Ovary (tissue), 10 donors: ENCODE measurements around the gene FGFR3. TPM values are rescaled to one million over a fixed set of nuclear protein-coding genes. Genes with fewer than 3 reads are reported as not detected.

Experiments
- DNase-seq, 5 donors: peaks; one replicate each; pipeline ENCODE4 v3.0.0-alpha.2; 2019 to 2020
- H3K27ac ChIP-seq, 2 donors: fragments of 200-600 bp; one replicate each; pipeline versions ENCODE4 v1.5.1 to v1.8.0; 2019 to 2022
- H3K27me3 ChIP-seq: fragments of 200-600 bp; one replicate; pipeline ENCODE4 v1.8.0; 2022
- H3K36me3 ChIP-seq: fragments of 200-600 bp; sonication (generic); one replicate; pipeline ENCODE4 v1.5.1; 2019
- H3K4me1 ChIP-seq: one replicate; pipeline ENCODE4 v1.8.1; 2013; ENCODE audit warnings: mild to moderate bottlenecking, moderate library complexity; ENCODE audit not compliant: insufficient read depth
- H3K4me3 ChIP-seq: fragments of 200-600 bp; sonication (generic); one replicate; pipeline ENCODE4 v1.5.1; 2017
- H3K9me3 ChIP-seq, 2 donors: fragments of 200-600 bp in 1 of 2; sonication (generic) in 1 of 2; one replicate each; pipeline versions ENCODE4 v1.5.1 to v1.8.1; 2013 to 2019; ENCODE audit warnings: mild to moderate bottlenecking in 1 of 2, moderate library complexity in 1 of 2
- EP300 ChIP-seq: sonication (generic); formaldehyde crosslinking; IDR thresholded peaks from one replicate; pipeline ENCODE4 v1.6.1; 2017; ENCODE audit warnings: antibody characterized with exemption
- POLR2A ChIP-seq: fragments of 450-650 bp; IDR thresholded peaks from one replicate; pipeline ENCODE4 v1.6.1; 2017; ENCODE audit warnings: antibody characterized with exemption, mild to moderate bottlenecking, moderate library complexity
- WGBS, 3 donors: extraction: QIAGEN DNeasy Blood & Tissue Kit in 1 of 3; methylation state at CpG; one replicate each; pipeline versions ENCODE4 v1.1.5 to v1.1.7; 2013 to 2017; 5-methylcytosine and 5-hydroxymethylcytosine counted together
- intact Hi-C, 4 donors: fragments of 100-400 bp; cut with DNase I; formaldehyde crosslinking; loops; one replicate each; pipeline versions ENCODE4 v1.11.0 to v1.15.1; 2022 to 2023
- long read RNA-seq, 3 donors: library from polyadenylated mRNA in 2 of 3; unstranded in 2 of 3; transcript quantifications; one replicate each; pipeline ENCODE4 v2.0.0 and lab custom pipeline, GENCODE V29; 2021 to 2026
- polyA plus RNA-seq, 2 donors: library from polyadenylated mRNA; stranded (reverse); fragments of 200-250 nt in 1 of 2; fragments of 350-450 nt in 1 of 2; fragmentation: Illumina TruSeq in 1 of 2; extraction: RNeasy Lipid Tissue Mini Kit (QIAGEN cat#74804) in 1 of 2; gene quantifications; one replicate each; pipeline ENCODE4 v1.2.3, GENCODE V29; 2013 to 2014
- total RNA-seq, 7 donors: library from RNA; depleted of rRNA in 2 of 7; stranded (reverse); fragments of >200 nt in 2 of 7; fragmentation: NEBNext Ultra II Directional in 3 of 7; extraction: Animal tissue kit (Norgen Biotek cat#: 25700) in 3 of 7; gene quantifications; one replicate each; pipeline versions ENCODE4 v1.1.0 to v1.2.4, GENCODE V29; 2016 to 2023
- TF ChIP-seq, protein P1 (sequence below), 3 donors: fragments of 450-650 bp in 2 of 3; fragments of 200-600 bp in 1 of 3; IDR thresholded peaks; one replicate each; pipeline versions ENCODE4 v1.5.1 to v1.8.0; 2016 to 2022; ENCODE audit warnings: antibody characterized with exemption in 3 of 3, mild to moderate bottlenecking in 1 of 3
- donor health status: DM: no; HTN: no; CAD: no; lungs with moderate emphysema.
- donor health status: DM: no; HTN: no; CAD: no.
- donor health status: Bipolar disorder and iron deficiency.
- donor health status: DM: yes; HTN: yes; CAD: no.
- donor health status: DM: no; HTN: no; CAD: no.
- donor health status: DM: yes; HTN: yes; CAD: no.

The FGFR3 gene
- 1 to 10 TPM in 3 of 7 donors, under 1 TPM in 4; 0.25 to 9.2 (median 0.72) TPM for total RNA-seq
- polyA plus RNA-seq = under 1 TPM; 0.12 to 0.53 TPM
- long read RNA-seq, donor 1 = 0 reads
- long read RNA-seq, donor 2, full-length matches to known transcripts = 13 of 41 reads
- long read RNA-seq, donor 2, partial matches to known transcripts = 28 of 41 reads
- long read RNA-seq, donor 2, other reads (novel, unspliced or antisense) = 0 of 41 reads
- long read RNA-seq, donor 3, partial matches to known transcripts = 0 of 3 reads
- long read RNA-seq, donor 3, other reads (novel, unspliced or antisense) = 3 of 3 reads

DNA sequence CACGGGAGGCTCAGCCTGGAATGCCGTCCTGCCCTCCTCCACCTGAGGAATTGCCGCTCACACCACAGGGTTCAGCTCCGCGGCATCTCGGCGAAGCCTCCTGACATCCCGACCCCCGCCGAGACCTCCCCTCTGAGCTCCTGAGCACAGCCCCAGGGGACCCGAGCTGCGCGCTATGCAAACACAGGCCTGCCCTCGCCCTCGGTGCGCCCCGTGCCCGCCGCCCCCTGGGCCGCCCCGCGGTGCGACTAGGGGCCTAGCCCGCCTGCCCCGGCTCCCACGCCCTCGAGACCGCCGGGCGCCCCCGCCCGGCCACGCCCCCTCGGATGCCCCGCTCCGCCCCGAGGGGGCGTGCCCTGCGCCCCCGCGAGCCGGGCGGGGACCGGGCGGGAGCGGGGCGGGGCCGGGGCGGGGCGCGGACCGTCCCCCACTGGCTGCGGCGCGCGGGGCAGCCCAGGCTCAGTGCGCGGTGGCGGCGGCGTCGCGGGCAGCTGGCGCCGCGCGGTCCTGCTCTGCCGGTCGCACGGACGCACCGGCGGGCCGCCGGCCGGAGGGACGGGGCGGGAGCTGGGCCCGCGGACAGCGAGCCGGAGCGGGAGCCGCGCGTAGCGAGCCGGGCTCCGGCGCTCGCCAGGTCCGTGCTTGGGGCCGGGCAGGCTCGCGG is at the start of gene FGFR3:
TSS of gene FGFR3 (plus strand) at position 462 of the 664 bp plus-strand sequence. CDS start 642 bp downstream, outside the sequence.
- DNase-seq = no peak
- peaks cover 14% of the 10 kb centered on the region for H3K27me3 ChIP-seq
- TF ChIP-seq, protein P1, sequence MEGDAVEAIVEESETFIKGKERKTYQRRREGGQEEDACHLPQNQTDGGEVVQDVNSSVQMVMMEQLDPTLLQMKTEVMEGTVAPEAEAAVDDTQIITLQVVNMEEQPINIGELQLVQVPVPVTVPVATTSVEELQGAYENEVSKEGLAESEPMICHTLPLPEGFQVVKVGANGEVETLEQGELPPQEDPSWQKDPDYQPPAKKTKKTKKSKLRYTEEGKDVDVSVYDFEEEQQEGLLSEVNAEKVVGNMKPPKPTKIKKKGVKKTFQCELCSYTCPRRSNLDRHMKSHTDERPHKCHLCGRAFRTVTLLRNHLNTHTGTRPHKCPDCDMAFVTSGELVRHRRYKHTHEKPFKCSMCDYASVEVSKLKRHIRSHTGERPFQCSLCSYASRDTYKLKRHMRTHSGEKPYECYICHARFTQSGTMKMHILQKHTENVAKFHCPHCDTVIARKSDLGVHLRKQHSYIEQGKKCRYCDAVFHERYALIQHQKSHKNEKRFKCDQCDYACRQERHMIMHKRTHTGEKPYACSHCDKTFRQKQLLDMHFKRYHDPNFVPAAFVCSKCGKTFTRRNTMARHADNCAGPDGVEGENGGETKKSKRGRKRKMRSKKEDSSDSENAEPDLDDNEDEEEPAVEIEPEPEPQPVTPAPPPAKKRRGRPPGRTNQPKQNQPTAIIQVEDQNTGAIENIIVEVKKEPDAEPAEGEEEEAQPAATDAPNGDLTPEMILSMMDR (IDR thresholded peaks at IDR 0.05) = no peak
- TF ChIP-seq EP300 (no peak), POLR2A (no peak)
- H3K36me3 ChIP-seq = no peaks in the 10 kb centered on the region
- 1 to 2% (median 1%) methylated on average over 26 to 91 of the region's 95 CpGs for WGBS, 3 donors
- H3K9me3 ChIP-seq = no peaks in the 10 kb centered on the region
- no peak within 1 kb of the TSS for H3K27ac ChIP-seq
- intact Hi-C loops = no loop called here
- H3K4me3 ChIP-seq = peak within 1 kb of the TSS; percentile 34
- peaks cover 9% of the 10 kb centered on the region for H3K4me1 ChIP-seq

DNA sequence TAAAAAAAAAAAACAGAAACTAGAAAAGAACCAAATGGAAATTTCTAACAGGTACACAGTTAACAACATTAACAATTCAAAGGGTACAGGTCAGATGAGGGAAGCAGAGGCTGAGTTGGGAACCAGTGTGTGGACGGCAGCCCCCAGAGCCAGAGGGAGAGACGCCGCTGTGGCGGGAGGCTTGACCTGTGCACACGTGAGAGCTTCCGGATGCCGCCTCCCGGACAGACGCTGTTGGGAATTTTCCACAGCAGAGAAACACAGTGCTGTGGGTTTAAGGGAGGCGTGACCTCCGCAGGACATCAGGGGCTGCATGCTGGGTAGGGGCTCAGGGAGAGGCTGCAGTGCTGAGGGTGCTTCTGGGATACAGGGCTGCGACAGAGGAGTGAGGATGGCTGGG is 49.5 kb upstream of the FGFR3 start:
- no peaks in the 10 kb centered on the region for H3K27me3 ChIP-seq
- no peaks in the 10 kb centered on the region for H3K36me3 ChIP-seq
- DNase-seq = no peak
- no peaks in the 10 kb centered on the region for H3K9me3 ChIP-seq
- no peak for TF ChIP-seq POLR2A
- no peak for TF ChIP-seq EP300
- TF ChIP-seq, protein P1 (IDR thresholded peaks at IDR 0.05) = no peak
- intact Hi-C loops = no loop called here
- no peak overlapping the region for H3K27ac ChIP-seq
- no peak overlapping the region for H3K4me3 ChIP-seq
- H3K4me1 ChIP-seq = peaks cover 1% of the 10 kb centered on the region
- WGBS, 3 donors = 53 to 89% (median 62%) methylated on average over 12 of the region's 12 CpGs

DNA sequence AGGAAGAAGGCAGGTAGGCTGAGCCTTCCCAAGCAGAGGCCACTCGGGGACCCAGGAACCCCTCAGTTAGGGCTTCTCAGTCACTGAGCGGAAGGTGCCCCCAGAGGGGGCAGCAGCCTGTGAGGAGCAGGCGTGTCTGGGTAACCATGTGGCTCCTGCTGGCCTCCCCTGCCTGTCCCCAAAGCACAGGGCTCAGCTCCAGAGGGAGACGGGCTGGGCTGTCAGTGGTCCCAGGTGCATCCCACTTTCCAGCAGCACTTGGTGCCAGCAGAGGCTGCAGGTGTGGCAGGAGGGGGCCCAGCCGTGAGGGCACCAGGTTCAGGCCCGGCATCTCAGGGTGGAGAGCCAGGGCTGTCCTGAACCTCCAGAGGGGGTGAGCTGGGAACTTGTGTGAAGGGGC is 49.1 kb upstream of the FGFR3 start:
- Histone ChIP-seq H3K4me3 (no peak overlapping the region), H3K9me3 (no peaks in the 10 kb centered on the region), H3K36me3 (no peaks in the 10 kb centered on the region), H3K27me3 (no peaks in the 10 kb centered on the region), H3K4me1 (peaks cover 2% of the 10 kb centered on the region), H3K27ac (no peak overlapping the region)
- WGBS, 3 donors = 84 to 94% (median 89%) methylated on average over 6 of the region's 6 CpGs
- intact Hi-C loops = no loop called here
- no peak for DNase-seq
- TF ChIP-seq, protein P1 (IDR thresholded peaks at IDR 0.05) = no peak
- TF ChIP-seq POLR2A (no peak), EP300 (no peak)

DNA sequence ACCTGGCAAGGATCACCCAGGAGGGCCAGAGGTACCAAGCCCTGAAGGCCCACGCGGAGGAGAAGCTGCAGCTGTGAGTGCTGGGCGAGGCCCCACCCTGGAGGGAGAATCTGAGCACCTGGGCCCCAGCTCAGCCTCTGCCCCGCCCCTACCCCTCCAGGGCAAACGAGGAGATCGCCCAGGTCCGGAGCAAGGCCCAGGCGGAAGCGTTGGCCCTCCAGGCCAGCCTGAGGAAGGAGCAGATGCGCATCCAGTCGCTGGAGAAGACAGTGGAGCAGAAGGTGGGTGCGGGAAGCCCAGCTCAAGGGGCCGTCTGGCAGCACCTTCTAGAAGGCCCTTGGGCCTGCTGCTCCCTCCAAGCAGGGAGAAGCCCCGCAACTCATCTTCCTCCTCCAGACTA is 48.5 kb upstream of the FGFR3 start:
- no peaks in the 10 kb centered on the region for H3K27me3 ChIP-seq
- intact Hi-C loops = no loop called here
- 85 to 91% (median 91%) methylated on average over 14 of the region's 14 CpGs for WGBS, 3 donors
- no peak overlapping the region for H3K27ac ChIP-seq
- H3K4me1 ChIP-seq = peaks cover 2% of the 10 kb centered on the region
- no peaks in the 10 kb centered on the region for H3K9me3 ChIP-seq
- no peak for TF ChIP-seq POLR2A
- TF ChIP-seq EP300 = no peak
- TF ChIP-seq, protein P1 (IDR thresholded peaks at IDR 0.05) = no peak
- no peak for DNase-seq
- H3K36me3 ChIP-seq = no peaks in the 10 kb centered on the region
- no peak overlapping the region for H3K4me3 ChIP-seq
